ENCODE results near the gene SSR1.
"Not testable (repeated sequence)": the region's sequence is repeated elsewhere in the genome, so short reads cannot be mapped to it uniquely, and the experiment has no call there.

The SSR1 gene

DNA sequence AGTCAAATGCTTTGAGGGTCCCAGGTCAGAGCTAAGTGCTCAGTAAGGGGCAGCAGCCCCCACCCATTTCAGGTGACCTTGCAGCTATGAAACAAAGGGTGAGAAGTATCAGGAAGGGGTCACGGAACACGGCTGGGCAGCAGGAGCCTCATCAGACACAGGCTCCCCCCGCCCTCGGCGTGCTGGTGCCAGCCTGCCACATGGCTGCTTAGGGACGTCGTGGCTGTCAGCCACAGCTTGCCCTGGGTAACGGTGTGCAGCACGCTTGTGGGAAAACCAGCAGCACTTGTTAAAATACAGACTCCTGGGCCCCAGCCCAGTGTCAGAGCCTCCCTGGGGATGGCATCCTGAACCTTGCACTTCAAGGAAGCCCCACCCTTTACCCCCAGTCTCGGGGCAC is 39.3 kb downstream of the SSR1 start:
- DNase-seq = no peak

DNA sequence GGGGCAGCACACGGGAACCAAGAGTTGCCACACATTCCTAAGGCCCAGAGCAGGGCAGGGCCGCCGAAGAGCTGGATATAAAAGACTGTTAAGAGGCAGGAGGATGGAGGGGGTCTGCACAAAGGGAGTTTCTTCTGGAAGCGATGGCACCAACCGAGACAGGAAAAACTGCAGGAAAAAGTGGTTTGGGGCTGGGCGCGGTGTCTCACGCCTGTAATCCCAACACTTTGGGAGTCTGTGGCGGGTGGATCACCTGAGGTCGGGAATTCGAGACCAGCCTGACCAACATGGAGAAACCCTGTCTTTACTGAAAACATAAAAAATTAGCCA is 41.8 kb downstream of the SSR1 start:
- DNase-seq = no peak

DNA sequence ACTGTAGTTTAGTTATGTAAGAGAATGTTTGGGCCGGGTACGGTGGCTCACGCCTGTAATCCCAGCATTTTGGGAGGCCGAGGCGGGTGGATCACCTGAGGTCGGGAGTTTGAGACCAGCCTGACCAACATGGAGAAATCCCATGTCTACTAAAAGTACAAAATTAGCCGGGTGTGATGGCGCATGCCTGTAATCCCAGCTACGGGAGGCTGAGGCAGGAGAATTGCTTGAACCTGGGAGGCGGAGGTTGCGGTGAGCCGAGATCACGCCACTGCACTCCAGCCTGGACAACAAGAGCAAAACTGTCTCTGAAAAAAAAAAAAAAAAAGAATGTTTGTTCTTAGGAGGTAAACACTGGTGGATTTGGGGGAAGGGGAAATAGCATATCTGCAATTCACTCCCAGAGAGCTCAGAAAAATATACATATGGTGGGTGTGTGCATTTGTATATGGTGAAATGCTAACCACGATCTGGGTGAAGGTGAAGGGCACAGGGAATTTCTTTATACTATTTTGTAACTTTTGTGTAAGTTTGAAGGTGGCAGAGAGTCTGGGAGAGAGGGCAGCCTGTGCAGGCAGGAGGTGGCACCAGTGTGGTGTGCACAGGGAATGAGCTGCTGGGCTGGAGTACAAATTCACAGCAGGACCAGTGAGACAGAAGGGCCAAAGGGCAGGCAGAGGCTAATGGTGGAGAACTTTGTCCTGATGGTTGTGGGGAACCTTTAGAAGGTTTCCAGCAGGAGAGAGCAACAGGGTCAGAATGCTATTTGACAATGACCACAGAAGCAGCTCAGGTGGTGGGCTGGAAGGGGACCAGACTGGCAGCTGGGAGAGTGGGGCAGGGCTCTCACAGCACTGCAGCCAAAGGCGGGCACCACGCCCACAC is 42.4 kb downstream of the SSR1 start:
- DNase-seq = no peak

DNA sequence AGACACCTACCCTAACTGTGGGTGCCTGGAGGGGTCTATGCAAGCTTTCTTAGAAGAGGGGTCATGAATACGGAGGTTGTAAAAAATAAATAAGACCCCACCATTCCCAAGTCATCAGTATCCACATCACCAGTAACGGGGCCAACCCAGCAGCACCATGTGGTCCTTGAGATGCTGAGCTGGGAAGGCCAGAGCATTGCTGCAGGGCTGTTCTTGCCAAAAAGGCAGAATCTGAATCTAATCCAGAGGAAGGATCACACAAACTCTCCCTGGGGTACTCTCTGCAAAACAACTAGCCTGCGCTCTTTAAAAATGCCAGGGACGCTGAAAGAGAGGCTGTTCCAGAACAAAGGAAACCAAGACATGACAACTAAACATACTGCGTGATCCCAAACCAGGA is 43.2 kb downstream of the SSR1 start:
- no peak for DNase-seq

DNA sequence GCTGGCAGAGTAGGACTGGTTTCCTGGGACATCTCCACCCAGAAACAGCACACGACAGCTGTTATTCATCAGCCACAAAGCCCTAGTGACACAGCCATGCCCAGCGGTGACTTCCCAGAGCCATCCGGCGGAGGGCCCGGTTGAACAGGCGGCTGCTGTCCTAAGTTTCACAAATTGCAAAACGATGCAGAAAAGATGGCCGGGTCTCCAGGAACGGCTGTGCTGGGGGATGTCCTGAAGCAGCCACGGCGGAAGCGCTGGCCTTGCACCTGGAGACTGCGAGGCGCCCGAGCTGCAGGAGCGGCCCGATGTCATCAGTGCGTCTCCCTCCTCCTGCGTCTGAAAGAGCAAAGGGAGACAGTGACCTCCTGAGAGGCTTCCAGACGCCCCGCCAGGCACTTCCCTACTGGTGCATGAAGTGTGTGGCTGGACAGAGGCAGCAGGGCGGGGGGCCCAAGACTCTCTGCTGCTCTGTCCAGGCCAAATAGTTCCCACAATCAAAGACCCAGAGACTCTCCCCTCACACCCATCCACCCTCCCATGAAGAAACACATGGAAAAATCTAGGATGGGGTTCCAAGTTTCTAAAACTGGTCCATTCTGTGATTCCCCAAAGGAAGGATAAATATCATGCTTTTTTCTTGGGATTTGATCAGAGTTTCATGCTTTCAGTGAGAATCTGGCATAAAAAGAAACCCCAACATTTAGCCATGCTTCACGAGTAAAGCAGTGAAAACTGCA is 44.0 kb downstream of the SSR1 start:
- no peak for DNase-seq

DNA sequence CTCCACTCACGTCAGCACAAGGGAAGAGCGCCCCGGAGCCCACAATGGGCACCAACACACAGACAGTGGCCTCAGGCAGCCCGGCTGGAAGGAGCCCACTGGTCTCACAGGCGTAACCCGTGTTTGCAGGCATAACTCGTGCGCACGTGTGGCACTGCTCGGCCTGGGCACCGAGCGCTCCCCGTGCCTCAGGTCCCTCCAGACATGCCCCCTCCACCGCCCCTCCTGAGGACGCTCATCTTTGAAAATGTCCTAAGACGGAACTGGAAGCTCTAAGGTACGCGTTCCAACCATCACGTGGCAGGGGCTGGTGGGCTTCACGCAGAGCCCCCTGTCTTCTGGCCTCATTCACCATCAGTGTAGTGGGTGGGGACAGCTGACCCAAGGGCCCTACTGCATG is 44.6 kb downstream of the SSR1 start:
- DNase-seq = no peak

DNA sequence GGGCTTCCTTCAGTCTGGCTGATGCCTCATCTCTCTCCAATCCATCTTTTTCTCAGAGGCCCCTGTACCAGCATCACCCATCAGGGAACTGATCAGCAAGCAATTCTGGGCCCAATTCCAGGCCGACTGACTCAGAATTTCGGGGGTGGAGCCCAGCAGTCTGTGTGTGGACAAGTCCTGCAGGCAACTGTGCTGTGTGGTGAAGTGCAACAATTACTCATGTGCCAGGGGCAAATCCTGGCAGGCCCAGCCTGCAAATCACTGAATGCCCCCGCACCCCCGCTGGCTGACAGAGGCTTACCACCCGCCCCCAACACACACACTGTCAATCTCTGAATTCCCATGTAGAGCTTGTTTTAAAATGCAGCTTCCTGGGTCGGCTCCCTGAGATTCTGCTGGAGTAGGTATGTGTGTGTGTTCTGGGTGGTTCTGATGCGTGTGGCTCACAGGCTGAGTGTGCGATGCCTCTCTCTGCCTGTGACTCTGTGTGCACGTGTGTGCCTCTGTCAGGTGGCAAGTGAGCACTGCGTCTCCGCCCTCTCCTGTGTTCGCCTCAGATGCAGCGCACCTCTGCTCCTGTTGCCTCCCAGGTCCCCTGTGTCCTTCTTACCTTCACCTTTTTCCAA is 45.4 kb downstream of the SSR1 start:
- no peak for DNase-seq

DNA sequence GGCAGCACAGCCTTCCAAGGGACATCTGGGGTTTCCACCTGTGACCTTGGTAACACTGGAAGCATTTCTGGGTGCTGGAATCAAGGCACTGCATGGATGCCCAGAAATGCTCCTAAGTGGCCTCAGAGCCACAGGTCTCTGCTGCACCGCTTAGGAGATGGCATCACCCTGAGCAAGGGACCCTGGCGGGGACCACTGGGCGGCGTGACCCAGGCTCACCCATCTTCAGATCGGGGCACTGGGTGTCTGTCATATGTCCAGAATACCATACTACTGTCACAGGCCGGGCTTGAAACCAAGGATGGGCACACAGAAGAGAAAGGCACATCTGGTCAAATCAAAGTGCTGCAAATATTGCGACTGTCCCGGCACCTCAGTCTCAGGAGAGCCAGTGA is 45.9 kb downstream of the SSR1 start:
- no peak for DNase-seq

DNA sequence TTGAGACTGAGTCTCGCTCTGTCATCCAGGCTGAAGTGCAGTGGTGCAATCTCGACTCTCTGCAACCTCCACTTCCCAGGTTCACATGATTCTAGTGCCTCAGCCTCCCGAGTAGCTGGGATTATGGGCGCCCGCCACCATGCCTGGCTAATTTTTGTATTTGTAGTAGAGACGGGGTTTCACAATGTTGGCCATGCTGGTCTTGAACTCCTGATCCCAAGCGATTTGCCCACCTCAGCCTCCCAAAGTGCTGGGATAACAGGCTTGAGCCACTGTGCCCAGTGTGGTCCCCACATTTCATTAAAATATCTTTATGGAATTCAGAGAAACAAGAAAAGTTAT is 47.6 kb downstream of the SSR1 start:
- not testable (repeated sequence) for DNase-seq

DNA sequence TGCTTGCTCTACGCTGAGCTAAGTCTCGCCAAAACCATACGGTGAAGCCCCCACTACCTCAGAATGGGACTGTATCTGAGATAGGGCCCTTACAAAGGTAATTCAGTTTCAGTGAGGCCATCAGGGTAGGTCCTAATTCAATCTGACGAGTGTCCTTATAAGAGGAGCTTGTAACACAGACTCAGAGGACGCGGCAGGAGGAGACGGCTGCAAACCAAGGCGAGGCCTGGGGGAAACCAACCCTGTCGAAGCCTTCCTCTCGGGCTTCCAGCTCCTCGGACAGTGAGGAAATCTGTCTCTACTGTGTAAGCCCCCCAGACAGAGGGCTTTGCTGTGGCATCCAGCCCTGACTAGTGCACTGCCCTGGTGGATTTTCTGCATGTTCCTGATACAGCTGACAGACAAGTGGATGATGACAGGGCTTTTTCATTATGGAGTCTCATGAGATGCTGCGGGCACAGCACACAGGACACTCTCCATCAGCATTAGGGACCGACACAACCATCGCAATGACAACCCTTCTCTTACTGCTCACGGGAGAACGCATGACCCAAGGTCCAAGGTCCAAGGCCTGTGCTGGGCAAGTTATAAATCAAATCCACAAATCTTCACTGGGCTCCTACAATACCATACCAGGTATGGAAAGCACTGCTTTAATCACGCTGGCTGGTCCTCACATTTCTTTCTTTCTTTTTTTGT is 48.2 kb downstream of the SSR1 start:
- no peak for DNase-seq

DNA sequence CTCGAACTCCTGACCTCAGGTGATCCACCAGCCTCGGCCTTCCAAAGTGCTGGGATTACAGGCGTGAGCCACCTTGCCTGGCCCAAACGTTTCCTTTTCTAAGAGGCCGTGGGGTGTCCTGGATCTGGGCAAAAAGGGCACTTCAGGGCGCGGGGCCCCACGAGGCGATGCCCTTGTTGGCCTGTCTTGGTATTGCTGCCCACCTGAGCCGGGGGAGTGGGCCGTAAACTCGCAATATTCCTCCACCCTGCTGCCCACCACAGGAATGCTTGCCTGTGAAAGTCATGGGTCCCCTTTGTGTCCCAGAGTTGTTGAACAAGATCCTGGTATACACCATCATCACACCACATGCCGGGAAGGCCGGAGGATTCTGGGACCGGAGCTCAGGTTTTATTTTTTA is 49.0 kb downstream of the SSR1 start:
- DNase-seq = no peak

DNA sequence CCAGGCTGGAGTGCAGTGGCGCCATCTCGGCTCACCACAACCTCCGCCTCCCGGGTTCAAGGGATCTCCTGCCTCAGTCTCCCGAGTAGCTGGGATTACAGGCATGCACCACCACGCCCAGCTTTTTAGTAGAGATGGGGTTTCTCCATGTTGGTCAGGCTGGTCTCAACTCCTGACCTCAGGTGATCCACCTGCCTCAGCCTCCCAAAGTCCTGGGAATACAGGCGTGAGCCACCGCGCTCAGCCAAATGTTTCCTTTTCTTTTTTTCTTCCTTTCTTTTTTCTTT is 49.5 kb downstream of the SSR1 start:
- not testable (repeated sequence) for DNase-seq

DNA sequence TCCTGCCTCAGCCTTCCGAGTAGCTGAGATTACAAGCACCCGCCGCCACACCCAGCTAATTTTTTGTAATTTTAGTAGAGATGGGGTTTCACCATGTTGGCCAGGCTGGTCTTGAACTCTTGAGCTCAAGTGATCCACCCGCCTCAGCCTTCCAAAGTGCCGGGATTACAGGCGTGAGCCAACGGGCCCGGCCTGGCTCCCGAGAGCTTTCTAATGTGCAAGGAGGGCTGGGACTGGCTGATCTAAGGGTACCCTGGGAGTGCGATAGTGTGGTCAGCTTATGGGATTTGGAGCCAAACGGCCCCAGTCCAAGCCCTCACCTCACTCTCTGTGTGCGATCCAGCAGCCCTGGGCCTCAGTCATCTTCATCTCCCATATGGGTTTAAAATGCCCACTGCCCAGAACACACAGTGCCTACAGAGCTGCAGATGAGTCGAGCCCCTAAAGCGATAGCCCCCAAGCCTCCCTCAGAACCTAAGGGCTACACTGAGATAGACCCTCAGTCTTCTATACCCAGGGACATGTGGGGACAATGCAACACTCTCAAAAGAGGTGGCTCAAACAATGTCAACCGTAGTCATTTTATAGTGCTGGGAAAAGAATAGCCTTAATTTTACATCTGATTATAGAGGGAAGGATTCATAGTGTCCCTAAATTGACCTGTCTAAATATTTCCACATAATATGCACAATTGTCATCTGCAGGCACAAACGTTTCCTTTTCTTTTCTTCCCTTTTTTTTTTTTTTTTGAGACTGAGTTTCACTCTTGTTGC is 50.1 kb downstream of the SSR1 start:
- DNase-seq = no peak

DNA sequence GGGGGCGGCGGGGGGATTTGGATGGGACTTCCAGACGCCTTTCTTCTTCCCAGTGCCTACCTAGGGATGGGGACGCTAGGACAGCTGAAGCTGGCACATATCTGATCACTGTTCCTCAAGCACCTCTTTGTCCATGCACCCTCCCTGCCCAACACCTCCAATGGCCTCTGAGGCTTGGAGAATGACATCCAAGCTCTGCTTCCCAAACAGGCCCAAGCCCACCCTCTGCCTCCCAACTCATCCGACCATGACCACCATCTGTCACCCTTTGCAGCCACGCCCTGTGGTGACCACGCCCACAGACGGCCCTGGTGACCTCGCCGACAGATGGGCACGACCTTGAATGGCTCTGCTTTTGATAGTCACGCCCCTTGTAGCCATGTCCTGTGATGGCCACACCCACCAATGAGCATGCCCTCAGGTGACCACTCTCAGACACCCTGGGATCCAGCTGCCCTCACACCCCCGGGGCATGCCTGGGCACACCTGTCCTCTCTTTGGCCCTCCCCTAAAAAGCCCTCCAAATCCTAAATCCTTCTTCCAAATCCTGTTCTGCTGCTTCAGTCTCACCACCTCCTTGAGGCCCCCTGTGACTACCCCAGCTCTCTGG is 51.0 kb downstream of the SSR1 start:
- DNase-seq = peak; percentile 45

DNA sequence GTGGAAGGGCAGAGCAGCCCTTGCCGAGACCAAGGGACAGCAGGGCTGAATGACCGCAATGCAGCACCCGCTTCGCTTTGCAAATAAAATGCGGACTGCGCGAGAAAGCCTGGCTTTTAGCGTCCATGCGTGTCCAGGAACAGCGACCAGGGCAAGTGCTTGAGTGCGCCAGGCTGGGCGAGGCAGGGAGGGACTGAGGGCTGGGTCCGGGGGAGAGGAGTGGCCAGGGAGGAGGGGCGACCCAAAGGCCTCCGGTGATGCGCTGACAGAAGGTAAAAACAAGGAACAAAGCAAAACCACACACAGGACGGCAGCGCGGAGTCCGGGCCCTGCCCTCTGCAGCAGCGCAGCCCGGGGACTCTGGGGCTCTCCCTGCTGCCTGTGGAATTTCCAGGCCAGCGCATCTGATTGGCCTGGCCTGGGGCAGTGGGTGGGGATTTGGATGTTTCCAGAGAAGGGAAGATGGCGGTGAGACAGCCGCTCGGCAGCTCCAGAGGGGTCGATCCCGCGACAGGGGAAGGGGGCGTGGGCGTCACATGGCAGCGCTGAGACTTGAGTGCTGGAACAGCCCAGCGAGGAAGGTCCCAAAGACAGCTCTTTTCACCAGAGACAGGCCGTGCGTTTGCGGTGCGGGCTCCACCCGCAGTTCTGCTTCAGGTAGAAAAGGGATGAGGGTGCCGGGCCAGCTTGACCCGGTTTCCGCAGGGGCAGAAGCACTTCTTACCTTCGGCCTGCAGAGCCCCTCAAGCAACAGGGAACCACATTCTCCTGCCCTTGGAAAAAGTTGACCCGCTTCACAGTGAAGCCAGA is 51.8 kb downstream of the SSR1 start:
- peak; percentile 71 for DNase-seq

DNA sequence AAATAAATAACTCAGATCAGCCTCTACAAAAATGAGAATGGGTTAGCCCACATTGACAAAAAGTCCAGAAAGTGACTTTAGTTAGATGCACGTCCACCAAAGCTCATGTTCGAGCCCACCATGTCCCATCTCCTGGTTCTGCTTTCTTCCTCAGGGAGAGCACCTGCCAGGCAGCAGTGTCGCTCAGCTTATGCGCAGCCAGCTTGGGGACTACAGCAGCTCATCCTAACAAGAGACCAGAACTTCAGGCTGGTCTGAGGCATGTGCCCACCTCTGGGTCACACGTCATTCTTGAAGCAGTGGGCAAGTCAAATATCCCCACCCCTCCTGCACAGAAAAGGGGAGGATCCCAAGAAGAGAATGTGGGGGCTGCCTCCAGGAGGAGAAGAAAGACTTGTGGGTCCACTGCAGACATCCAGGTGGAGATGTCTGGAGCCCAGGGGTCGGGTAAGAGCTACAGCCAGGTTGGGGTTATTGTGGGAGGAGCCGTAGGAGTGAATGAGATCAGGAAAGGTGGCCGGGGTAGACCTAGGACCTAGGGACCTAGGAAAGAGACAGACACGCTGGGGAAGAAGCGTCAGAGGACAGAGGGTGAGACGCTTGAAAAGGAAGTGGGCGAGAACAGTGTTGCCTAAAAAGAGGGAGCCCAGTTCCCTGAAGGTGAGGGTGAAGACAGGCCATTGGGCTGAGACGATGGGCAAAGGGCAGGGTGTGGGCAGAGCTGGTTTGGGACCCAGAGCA is 52.5 kb downstream of the SSR1 start:
- no peak for DNase-seq

DNA sequence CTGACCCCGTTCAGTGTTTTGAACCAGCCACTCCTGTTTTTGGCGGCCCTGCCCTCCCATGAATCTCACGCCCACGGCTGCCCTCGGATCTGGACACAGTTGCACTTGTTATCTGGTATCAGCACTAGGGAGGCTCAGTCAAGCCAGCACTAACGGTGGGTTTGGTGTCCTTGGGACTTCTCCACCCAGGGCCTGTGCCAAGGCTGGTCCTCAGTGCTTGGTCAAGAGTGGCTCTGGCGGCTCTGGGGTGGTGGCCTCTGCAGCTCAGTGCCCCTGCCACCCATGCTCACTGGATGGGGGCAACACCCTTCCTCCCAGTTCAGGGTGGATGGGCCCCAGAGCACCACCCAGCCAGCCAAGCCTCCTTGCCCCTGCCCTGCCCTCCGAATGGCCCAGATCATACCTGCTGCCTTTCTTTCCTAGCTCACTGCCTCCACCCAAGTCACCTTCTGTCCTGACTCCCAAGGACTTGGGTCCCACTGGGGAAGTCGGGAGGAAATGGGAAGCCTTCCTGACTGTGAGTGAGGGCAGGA is 54.7 kb downstream of the SSR1 start:
- no peak for DNase-seq

DNA sequence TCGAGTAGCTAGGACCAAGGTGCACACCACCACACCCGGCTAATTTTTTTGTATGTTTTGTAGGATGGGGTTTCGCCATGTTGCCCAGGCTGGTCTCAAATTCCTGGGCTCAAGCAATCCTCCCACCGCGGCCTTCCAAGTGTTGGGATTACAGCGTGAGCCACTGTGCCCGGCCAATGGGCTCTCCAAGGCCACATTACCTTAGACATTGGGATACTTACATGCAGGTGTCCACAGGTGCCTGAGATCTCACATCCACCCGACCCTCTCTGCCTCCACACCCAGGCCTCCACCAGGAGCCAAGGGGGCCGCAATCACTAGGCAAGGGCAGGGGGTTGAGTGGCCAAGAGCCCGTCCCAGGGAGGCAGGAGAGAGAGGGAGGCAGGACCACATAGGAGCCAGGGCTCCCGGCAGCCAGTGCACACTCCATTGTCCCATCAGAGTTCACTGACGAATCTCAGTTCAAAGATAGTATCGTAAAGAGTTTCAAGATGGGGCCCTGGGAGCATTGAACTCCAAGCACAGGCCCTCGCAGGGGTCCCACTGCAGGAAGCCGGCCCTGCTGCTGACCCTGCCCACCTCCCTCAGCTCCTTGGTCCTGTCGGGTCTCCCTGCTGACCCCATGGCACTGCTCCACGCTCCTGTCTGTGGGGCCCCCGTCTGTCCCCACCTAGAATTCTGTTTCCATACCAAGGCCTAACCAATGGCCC is 55.3 kb downstream of the SSR1 start:
- DNase-seq = no peak

DNA sequence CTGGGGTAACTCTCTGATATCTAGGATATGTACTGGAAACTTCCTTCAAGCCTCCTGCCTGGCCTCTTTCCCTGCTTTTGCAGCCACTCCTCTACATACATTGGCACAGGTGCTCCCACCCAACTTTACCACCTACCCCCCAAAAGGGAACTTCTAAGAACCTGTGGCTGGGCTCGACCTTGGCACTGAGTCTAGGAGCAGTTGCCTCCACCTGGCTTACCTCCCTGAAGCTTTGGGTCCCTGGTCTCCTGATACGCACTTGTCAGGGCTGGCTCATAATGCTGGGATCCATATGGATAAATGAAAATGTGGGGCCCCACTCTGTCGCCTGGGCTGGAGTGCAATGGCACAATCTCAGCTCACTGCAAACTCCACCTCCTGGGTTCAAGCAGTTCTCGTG is 56.2 kb downstream of the SSR1 start:
- no peak for DNase-seq

DNA sequence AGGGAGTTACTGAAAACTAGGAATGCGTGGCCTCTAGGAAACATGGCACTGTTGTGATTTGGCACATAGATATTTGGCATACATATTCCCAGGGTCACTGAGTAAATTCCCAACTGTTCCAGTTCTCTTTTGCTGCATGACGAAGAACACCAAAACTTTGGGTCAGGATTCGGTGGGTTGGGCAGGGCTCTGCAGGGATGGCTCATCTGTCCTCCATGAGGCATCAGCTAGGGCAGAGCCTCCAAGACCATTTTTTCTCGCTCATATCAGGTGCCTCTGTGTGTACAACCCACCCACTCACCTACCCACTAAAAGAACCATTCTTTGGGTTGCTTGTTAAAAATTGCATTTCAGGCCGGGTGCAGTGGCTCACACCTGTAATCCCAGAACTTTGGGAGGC is 57.1 kb downstream of the SSR1 start:
- no peak for DNase-seq

Data from NCI-H510A (cell line).